Vagina (tissue), 2 donors: Measurements from ENCODE around the gene CFAP251. TPM values are rescaled to one million over a fixed set of nuclear protein-coding genes. Genes with fewer than 3 reads are reported as not detected.

ENCODE experiments used
- DNase-seq, 2 donors: peaks; one replicate each; pipeline ENCODE4 v3.0.0-alpha.2; 2017; ENCODE audit errors: extremely low spot score in 2 of 2
- H3K27ac ChIP-seq: fragments of 200-600 bp; sonication (generic); one replicate; pipeline ENCODE4 v1.5.1; 2019
- H3K27me3 ChIP-seq: fragments of 200-600 bp; sonication (generic); one replicate; pipeline ENCODE4 v1.5.1; 2019
- H3K36me3 ChIP-seq, 2 donors: fragments of 200-600 bp; sonication (generic); one replicate each; pipeline ENCODE4 v1.5.1; 2017 to 2019
- H3K4me1 ChIP-seq: fragments of 200-600 bp; sonication (generic); one replicate; pipeline ENCODE4 v1.5.1; 2019
- H3K4me3 ChIP-seq, 2 donors: fragments of 200-600 bp; sonication (generic); 1 replicate in 1 of 2; 2 replicates in 1 of 2; pipeline ENCODE4 v1.5.1; 2016 to 2019
- H3K9me3 ChIP-seq: fragments of 200-600 bp; sonication (generic); one replicate; pipeline ENCODE4 v1.5.1; 2019
- POLR2A ChIP-seq, 2 donors: fragments of 450-650 bp; IDR thresholded peaks; one replicate each; pipeline ENCODE4 v1.6.1; 2017; ENCODE audit warnings: antibody characterized with exemption in 2 of 2, mild to moderate bottlenecking in 2 of 2, moderate library complexity in 2 of 2
- POLR2AphosphoS5 ChIP-seq, 2 donors: sonication (generic); formaldehyde crosslinking; IDR thresholded peaks; one replicate each; pipeline ENCODE4 v1.9.0; 2017; ENCODE audit warnings: antibody characterized with exemption in 2 of 2, mild to moderate bottlenecking in 2 of 2, low read depth in 1 of 2; ENCODE audit not compliant: insufficient read depth in 1 of 2
- intact Hi-C: fragments of 100-400 bp; cut with DNase I; formaldehyde crosslinking; loops from one replicate; pipeline ENCODE4 v1.15.1; 2023
- total RNA-seq: library from RNA; depleted of rRNA; stranded (reverse); fragments of >200 nt; gene quantifications from one replicate; pipeline ENCODE4 v1.2.3, GENCODE V29; 2016
- TF ChIP-seq, protein P1 (sequence below), 3 experiments: fragments of 450-650 bp in 2 of 3; fragments of 200-600 bp in 1 of 3; sonication (generic) in 1 of 3; IDR thresholded peaks; one replicate each; pipeline ENCODE4 v1.5.1; 2017 to 2019; ENCODE audit warnings: antibody characterized with exemption in 3 of 3, mild to moderate bottlenecking in 2 of 3, moderate library complexity in 2 of 3

The CFAP251 gene
- total RNA-seq, 1 donor from 2014 or later, result 8.8 TPM

DNA sequence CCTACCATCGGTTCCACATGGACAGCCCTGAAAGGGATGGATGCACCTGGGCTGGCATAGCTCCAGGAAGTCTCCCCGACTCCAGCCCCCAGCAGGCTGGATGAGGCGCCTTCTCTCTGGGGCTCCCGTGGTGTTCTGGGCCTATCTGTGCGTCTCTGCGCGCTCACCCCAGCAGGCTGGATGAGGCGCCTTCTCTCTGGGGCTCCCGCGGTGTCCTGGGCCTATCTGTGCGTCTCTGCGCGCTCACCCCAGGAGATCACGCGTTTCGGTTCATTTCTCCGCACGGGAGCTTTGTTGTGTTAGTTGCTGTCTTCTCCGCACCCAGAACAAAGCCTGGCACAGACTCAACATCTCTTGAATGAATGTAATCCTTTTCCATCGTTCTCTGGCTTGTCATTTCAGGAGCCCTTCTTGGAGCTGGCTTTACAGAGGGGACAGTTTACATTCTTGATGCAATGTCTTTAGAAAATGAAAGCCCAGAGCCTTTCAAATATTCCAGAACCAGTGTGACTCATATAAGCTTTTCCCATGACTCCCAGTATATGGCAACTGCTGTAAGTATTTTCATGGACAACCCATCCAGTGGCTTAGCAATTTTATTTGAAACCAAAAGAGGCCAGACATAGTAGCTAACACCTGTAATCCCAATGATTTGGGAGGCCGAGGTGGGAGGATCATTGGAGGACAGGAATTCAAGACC is 40.3 kb downstream of the CFAP251 start:
- TF ChIP-seq POLR2A (IDR thresholded peaks at IDR 0.05) (no peak), POLR2AphosphoS5 (IDR thresholded peaks at IDR 0.05; ENCODE audit: insufficient read depth in 1 of 2, low read depth in 1 of 2) (no peak)
- TF ChIP-seq, protein P1, sequence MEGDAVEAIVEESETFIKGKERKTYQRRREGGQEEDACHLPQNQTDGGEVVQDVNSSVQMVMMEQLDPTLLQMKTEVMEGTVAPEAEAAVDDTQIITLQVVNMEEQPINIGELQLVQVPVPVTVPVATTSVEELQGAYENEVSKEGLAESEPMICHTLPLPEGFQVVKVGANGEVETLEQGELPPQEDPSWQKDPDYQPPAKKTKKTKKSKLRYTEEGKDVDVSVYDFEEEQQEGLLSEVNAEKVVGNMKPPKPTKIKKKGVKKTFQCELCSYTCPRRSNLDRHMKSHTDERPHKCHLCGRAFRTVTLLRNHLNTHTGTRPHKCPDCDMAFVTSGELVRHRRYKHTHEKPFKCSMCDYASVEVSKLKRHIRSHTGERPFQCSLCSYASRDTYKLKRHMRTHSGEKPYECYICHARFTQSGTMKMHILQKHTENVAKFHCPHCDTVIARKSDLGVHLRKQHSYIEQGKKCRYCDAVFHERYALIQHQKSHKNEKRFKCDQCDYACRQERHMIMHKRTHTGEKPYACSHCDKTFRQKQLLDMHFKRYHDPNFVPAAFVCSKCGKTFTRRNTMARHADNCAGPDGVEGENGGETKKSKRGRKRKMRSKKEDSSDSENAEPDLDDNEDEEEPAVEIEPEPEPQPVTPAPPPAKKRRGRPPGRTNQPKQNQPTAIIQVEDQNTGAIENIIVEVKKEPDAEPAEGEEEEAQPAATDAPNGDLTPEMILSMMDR (IDR thresholded peaks at IDR 0.05), result no peak
- no peaks in the 10 kb centered on the region for H3K27me3 ChIP-seq
- intact Hi-C loops, result no loop called here
- no peaks in the 10 kb centered on the region for H3K4me1 ChIP-seq
- H3K4me3 ChIP-seq, result no peak overlapping the region
- DNase-seq, result no peak
- no peaks in the 10 kb centered on the region for H3K36me3 ChIP-seq
- no peak overlapping the region for H3K27ac ChIP-seq
- no peaks in the 10 kb centered on the region for H3K9me3 ChIP-seq

DNA sequence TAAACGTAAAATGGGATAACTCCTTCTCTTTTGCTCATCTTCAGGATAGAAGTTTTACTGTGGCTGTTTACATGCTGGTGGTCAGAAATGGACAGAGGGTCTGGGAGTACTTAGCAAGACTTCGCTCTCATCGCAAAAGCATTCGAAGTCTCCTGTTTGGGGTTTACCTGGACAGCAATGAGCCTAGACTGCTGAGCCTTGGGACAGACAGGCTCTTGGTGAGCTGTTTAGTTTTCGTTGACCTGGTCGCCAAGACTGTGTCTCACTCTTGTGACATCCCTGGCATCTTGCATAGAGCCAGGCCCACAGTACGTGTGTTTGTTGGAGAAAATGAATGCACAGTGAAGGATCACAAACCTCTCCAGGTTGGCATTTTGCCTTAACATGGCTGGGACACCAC is 42.1 kb downstream of the CFAP251 start:
- Histone ChIP-seq H3K27me3 (no peaks in the 10 kb centered on the region), H3K36me3 (no peaks in the 10 kb centered on the region), H3K4me1 (peaks cover 6% of the 10 kb centered on the region), H3K9me3 (no peaks in the 10 kb centered on the region), H3K27ac (no peak overlapping the region), H3K4me3 (no peak overlapping the region)
- intact Hi-C loops, result no loop called here
- TF ChIP-seq POLR2AphosphoS5 (IDR thresholded peaks at IDR 0.05; ENCODE audit: insufficient read depth in 1 of 2, low read depth in 1 of 2) (no peak), POLR2A (IDR thresholded peaks at IDR 0.05) (no peak)
- TF ChIP-seq, protein P1 (IDR thresholded peaks at IDR 0.05), result no peak
- no peak for DNase-seq

DNA sequence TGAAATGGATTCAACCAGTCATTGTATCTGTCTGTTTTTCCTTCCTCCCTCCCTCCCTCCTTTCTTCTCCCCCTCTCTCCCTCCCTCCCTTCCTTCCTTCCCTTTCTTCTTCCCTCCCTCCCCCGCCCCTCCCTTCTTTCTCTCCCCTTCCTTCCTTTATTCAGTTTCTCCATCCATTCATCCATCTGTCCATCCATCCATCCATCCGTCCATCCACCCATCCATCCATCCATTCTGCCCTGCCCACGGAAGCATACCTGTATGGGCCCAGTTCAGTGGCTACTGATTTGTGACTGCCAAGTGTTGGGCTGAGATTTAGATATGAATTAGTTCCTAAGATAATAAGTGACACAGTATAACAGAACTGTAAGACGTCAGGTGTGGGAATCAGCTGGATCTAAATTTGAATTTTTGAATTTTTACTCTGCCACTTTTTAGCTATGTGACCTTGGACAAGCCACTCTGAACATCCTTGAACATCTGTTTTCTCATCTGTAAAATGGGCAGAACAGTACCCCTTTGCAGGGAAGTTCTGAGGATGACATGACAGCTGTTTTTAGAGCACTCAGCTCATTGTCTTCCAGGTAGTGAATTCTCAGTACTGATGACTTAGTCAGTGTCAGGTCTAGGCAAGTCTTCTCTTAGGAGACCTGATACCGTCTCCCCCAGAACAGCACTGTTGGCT is 42.9 kb downstream of the CFAP251 start:
- Histone ChIP-seq H3K9me3 (no peaks in the 10 kb centered on the region), H3K36me3 (no peaks in the 10 kb centered on the region), H3K4me1 (peaks cover 6% of the 10 kb centered on the region), H3K27ac (no peak overlapping the region), H3K4me3 (no peak overlapping the region), H3K27me3 (no peaks in the 10 kb centered on the region)
- intact Hi-C loops, result no loop called here
- TF ChIP-seq, protein P1 (IDR thresholded peaks at IDR 0.05), result no peak
- no peak for TF ChIP-seq POLR2A (IDR thresholded peaks at IDR 0.05)
- no peak for TF ChIP-seq POLR2AphosphoS5 (IDR thresholded peaks at IDR 0.05; ENCODE audit: insufficient read depth in 1 of 2, low read depth in 1 of 2)
- no peak for DNase-seq

DNA sequence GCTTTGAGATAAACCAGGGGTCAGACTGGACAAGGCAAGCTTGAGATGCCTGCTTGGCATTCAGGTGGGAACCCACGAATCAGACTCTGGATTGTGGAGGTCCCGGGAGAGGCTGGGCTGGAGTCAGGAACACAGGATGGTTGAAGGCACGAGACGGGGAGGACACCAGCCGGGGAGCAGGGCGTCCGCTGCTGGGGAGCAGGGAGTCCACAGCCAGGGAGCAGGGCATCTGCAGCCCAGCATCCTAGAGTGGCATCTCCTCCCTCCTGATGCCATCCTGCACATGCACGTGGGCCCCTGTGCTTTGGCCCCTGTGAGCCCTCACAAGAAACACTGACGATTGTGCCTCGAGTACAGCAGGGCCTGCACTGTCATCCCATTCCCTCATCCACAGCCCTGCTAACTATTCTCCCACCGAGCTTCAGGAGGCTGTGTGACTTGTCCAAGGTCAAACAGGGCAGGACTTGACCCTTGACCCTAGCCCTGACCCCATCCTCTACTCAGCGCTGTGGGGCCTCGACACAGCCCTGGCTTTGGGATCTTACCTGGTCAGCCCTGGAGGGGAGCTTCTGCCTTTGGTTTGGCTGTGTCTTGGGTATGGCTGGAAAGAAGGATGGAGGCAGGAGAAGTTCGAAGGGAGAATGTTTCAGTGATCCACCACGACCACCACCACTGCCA is 45.1 kb downstream of the CFAP251 start:
- TF ChIP-seq POLR2A (IDR thresholded peaks at IDR 0.05) (no peak), POLR2AphosphoS5 (IDR thresholded peaks at IDR 0.05; ENCODE audit: insufficient read depth in 1 of 2, low read depth in 1 of 2) (no peak)
- TF ChIP-seq, protein P1 (IDR thresholded peaks at IDR 0.05), result no peak
- intact Hi-C loops, result no loop called here
- H3K9me3 ChIP-seq, result no peaks in the 10 kb centered on the region
- peaks cover 6% of the 10 kb centered on the region for H3K4me1 ChIP-seq
- H3K4me3 ChIP-seq, result no peak overlapping the region
- no peaks in the 10 kb centered on the region for H3K27me3 ChIP-seq
- no peak for DNase-seq
- no peak overlapping the region for H3K27ac ChIP-seq
- H3K36me3 ChIP-seq, result no peaks in the 10 kb centered on the region
